Kidney (tissue), 14 donors: ENCODE results near the gene ADIPOR1. TPM values are rescaled to one million over a fixed set of nuclear protein-coding genes. Genes with fewer than 3 reads are reported as not detected.

ENCODE experiments used
- DNase-seq, 5 donors: peaks; one replicate each; pipeline ENCODE4 v3.0.0-alpha.2; 2013 to 2020
- FAIRE-seq: peaks from 2 replicates; lab custom pipeline; 2012; peaks lifted over from hg19 to GRCh38; lab: Jason Lieb, UNC
- H3K27ac ChIP-seq, 2 donors: one replicate each; pipeline ENCODE4 v1.7.0; 2013; ENCODE audit warnings: low read depth in 2 of 2, low read length in 2 of 2, inconsistent platforms in 1 of 2
- H3K27me3 ChIP-seq: one replicate; pipeline ENCODE4 v1.7.1; 2013; ENCODE audit warnings: low read length, inconsistent platforms; ENCODE audit not compliant: control insufficient read depth, insufficient read depth
- H3K36me3 ChIP-seq, 3 donors: one replicate each; pipeline versions ENCODE4 v1.7.0 to v1.7.1; 2013; ENCODE audit warnings: low read length in 3 of 3, control low read depth in 1 of 3, inconsistent platforms in 1 of 3; ENCODE audit not compliant: insufficient read depth in 3 of 3, control insufficient read depth in 2 of 3
- H3K4me1 ChIP-seq, 3 donors: one replicate each; pipeline versions ENCODE4 v1.7.0 to v1.7.1; 2013; ENCODE audit warnings: low read length in 3 of 3, inconsistent platforms in 1 of 3, low read depth in 1 of 3; ENCODE audit not compliant: control insufficient read depth in 2 of 3, insufficient read depth in 2 of 3
- H3K4me3 ChIP-seq, 3 donors: one replicate each; pipeline versions ENCODE4 v1.7.0 to v1.8.1; 2013; ENCODE audit warnings: low read length in 3 of 3, control low read depth in 1 of 3, inconsistent platforms in 1 of 3
- H3K9ac ChIP-seq, 3 donors: one replicate each; pipeline versions ENCODE4 v1.7.0 to v1.7.1; 2013; ENCODE audit warnings: low read length in 3 of 3, control low read depth in 1 of 3, inconsistent platforms in 1 of 3
- H3K9me3 ChIP-seq, 3 donors: one replicate each; pipeline versions ENCODE4 v1.7.0 to v1.7.1; 2013; ENCODE audit warnings: low read length in 3 of 3, control low read depth in 1 of 3, inconsistent platforms in 1 of 3; ENCODE audit not compliant: control insufficient read depth in 2 of 3, insufficient read depth in 1 of 3
- intact Hi-C: fragments of 100-400 bp; cut with DNase I; formaldehyde crosslinking; loops from one replicate; pipeline ENCODE4 v1.11.1; 2022
- polyA plus RNA-seq: library from polyadenylated mRNA; stranded (reverse); fragments of 350-450 nt; fragmentation: Illumina TruSeq; extraction: RNeasy Lipid Tissue Mini Kit (QIAGEN cat#74804); gene quantifications from one replicate; pipeline ENCODE4 v1.2.3, GENCODE V29; 2014; ENCODE audit warnings: low read depth, low replicate concordance; ENCODE audit not compliant: insufficient read depth
- total RNA-seq: library from RNA; stranded (reverse); fragmentation: NEBNext Ultra II Directional; extraction: Animal tissue kit (Norgen Biotek cat#: 25700); gene quantifications from one replicate; pipeline ENCODE4 v1.2.1, GENCODE V29; 2021
- TF ChIP-seq, protein P1 (sequence below): IDR thresholded peaks from 3 replicates; pipeline ENCODE4 v1.5.1; 2012; ENCODE audit warnings: mild to moderate bottlenecking, moderate library complexity, borderline replicate concordance; ENCODE audit not compliant: insufficient read depth; ENCODE audit errors: extremely low read depth
- donor health status: control.
- donor health status: control.
- donor health status: control.
- donor health status: control.
- donor health status: control.
- donor health status: DM: yes; HTN: yes; CAD: no.
- donor health status: Normal renal cell carcinoma (clear cell type).

Gene ADIPOR1
- total and polyA plus RNA-seq, 2 donors from 2014 or later, result 66.8 to 70.0 TPM

GRCh38 chr1:202998836-202999750, 41.0 kb upstream of the ADIPOR1 start:
- H3K27me3 ChIP-seq, result peaks cover 3% of the 10 kb centered on the region
- FAIRE-seq (no peak), DNase-seq (peak in 3 of 5 donors; percentile 53 to 76 (median 62))
- H3K36me3 ChIP-seq, result no peaks in the 10 kb centered on the region
- TF ChIP-seq, protein P1, sequence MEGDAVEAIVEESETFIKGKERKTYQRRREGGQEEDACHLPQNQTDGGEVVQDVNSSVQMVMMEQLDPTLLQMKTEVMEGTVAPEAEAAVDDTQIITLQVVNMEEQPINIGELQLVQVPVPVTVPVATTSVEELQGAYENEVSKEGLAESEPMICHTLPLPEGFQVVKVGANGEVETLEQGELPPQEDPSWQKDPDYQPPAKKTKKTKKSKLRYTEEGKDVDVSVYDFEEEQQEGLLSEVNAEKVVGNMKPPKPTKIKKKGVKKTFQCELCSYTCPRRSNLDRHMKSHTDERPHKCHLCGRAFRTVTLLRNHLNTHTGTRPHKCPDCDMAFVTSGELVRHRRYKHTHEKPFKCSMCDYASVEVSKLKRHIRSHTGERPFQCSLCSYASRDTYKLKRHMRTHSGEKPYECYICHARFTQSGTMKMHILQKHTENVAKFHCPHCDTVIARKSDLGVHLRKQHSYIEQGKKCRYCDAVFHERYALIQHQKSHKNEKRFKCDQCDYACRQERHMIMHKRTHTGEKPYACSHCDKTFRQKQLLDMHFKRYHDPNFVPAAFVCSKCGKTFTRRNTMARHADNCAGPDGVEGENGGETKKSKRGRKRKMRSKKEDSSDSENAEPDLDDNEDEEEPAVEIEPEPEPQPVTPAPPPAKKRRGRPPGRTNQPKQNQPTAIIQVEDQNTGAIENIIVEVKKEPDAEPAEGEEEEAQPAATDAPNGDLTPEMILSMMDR, result peak; percentile 83
- H3K27ac ChIP-seq, result no peak overlapping the region
- peak overlapping the region in 1 of 3 donors; percentile 13 for H3K4me3 ChIP-seq
- intact Hi-C loops, result no loop called here
- H3K9me3 ChIP-seq, result no peaks in the 10 kb centered on the region
- no peaks in the 10 kb centered on the region for H3K4me1 ChIP-seq
- no peak overlapping the region for H3K9ac ChIP-seq

DNA sequence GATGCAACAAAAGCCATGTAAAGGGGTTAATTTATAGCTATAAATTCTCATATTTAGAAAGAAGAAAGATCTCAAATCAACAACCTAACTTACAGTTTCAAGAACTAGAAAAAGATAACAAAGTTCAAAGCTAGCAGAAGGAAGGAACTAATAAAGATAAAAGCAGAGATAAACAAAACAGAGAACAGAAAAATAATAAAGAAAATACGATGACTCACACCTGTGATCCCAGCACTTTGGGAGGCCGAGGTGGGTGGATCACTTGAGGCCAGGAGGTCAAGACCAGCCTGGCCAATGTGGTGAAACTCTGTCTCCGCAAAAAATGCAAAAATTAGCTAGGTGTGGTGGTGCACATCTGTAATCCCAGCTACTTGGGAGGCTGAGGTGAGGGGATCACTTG, 36.6 kb upstream of the ADIPOR1 start:
- no peak for DNase-seq
- peaks cover 3% of the 10 kb centered on the region for H3K27me3 ChIP-seq
- TF ChIP-seq, protein P1, result no peak
- no peaks in the 10 kb centered on the region for H3K4me1 ChIP-seq
- H3K36me3 ChIP-seq, result no peaks in the 10 kb centered on the region
- no peak overlapping the region for H3K27ac ChIP-seq
- no peak overlapping the region for H3K9ac ChIP-seq
- no peak for FAIRE-seq
- H3K9me3 ChIP-seq, result no peaks in the 10 kb centered on the region
- intact Hi-C loops, result no loop called here
- no peak overlapping the region for H3K4me3 ChIP-seq

DNA sequence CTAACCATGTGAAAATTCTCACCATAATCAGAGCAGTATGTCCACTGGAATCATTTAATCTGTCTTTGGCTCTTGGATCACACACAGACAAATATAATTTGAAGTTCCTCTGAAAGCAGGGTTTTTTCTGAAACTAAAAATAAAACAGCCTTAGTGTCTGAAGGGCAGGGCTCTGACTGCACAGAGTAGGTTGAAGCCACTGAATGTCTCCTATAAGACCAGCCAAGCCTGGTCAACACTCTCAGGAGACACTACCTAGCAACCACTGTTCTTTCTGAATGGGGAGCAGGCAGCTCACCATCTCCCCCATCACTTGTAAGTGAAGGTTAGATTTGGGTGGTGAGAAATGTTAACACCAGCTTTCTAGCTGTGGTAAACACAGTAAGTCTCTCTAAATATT, 33.0 kb upstream of the ADIPOR1 start:
- TF ChIP-seq, protein P1, result no peak
- DNase-seq (no peak), FAIRE-seq (no peak)
- H3K27me3 ChIP-seq, result no peaks in the 10 kb centered on the region
- H3K27ac ChIP-seq, result no peak overlapping the region
- no peaks in the 10 kb centered on the region for H3K36me3 ChIP-seq
- H3K9me3 ChIP-seq, result no peaks in the 10 kb centered on the region
- intact Hi-C loops, result no loop called here
- no peak overlapping the region for H3K4me3 ChIP-seq
- H3K9ac ChIP-seq, result no peak overlapping the region
- H3K4me1 ChIP-seq, result no peaks in the 10 kb centered on the region
